NB4 (cell line): ENCODE data around the gene ZDHHC22.

Experiments
- POLR2A ChIP-seq: IDR thresholded peaks from 2 replicates; pipeline ENCODE4 v1.6.1; 2011; ENCODE audit warnings: mild to moderate bottlenecking; ENCODE audit not compliant: insufficient read length; ENCODE audit errors: extremely low read depth
- TF ChIP-seq, protein P1 (sequence below): IDR thresholded peaks from one replicate; pipeline ENCODE4 v1.5.1; 2012; ENCODE audit warnings: low read depth, low read length
- TF ChIP-seq, protein P2 (sequence below): IDR thresholded peaks from 2 replicates; pipeline ENCODE4 v1.6.1; 2011; ENCODE audit warnings: low read depth, low read length

DNA sequence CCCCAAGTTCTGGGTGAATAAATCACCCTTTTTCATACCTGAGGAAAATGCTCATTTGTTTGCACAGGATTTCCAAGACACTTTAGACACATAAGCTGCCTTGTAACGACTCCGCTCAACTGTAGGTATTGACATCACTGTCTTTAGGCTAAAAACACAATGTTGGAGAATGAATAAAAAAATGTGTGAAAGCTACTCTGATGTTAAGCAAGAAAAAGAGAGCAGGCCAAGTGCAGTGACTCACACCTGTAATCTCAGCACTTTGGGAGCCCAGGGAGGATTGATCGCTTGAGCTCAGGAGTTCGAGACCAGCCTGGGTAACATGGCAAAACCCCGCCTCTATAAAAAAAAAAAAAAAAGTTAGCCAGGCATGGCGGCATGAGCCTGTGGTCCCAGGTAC is 54.6 kb downstream of the ZDHHC22 start:
- TF ChIP-seq, protein P1, sequence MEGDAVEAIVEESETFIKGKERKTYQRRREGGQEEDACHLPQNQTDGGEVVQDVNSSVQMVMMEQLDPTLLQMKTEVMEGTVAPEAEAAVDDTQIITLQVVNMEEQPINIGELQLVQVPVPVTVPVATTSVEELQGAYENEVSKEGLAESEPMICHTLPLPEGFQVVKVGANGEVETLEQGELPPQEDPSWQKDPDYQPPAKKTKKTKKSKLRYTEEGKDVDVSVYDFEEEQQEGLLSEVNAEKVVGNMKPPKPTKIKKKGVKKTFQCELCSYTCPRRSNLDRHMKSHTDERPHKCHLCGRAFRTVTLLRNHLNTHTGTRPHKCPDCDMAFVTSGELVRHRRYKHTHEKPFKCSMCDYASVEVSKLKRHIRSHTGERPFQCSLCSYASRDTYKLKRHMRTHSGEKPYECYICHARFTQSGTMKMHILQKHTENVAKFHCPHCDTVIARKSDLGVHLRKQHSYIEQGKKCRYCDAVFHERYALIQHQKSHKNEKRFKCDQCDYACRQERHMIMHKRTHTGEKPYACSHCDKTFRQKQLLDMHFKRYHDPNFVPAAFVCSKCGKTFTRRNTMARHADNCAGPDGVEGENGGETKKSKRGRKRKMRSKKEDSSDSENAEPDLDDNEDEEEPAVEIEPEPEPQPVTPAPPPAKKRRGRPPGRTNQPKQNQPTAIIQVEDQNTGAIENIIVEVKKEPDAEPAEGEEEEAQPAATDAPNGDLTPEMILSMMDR: no peak
- TF ChIP-seq, protein P2, sequence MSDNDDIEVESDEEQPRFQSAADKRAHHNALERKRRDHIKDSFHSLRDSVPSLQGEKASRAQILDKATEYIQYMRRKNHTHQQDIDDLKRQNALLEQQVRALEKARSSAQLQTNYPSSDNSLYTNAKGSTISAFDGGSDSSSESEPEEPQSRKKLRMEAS: no peak
- no peak for TF ChIP-seq POLR2A
